ENCODE measurements around the gene INTS13.
A peak's percentile ranks its signal among the peaks of the same experiment; 100 is the strongest.
"Not testable (repeated sequence)": the region's sequence is repeated elsewhere in the genome, so short reads cannot be mapped to it uniquely, and the experiment has no call there.

The INTS13 gene

GRCh38 chr12:26869104-26869494 is 68.7 kb downstream of the INTS13 start:
- no peak for DNase-seq (ENCODE audit: extremely low read depth, low read depth)
- TF ChIP-seq, protein P1, sequence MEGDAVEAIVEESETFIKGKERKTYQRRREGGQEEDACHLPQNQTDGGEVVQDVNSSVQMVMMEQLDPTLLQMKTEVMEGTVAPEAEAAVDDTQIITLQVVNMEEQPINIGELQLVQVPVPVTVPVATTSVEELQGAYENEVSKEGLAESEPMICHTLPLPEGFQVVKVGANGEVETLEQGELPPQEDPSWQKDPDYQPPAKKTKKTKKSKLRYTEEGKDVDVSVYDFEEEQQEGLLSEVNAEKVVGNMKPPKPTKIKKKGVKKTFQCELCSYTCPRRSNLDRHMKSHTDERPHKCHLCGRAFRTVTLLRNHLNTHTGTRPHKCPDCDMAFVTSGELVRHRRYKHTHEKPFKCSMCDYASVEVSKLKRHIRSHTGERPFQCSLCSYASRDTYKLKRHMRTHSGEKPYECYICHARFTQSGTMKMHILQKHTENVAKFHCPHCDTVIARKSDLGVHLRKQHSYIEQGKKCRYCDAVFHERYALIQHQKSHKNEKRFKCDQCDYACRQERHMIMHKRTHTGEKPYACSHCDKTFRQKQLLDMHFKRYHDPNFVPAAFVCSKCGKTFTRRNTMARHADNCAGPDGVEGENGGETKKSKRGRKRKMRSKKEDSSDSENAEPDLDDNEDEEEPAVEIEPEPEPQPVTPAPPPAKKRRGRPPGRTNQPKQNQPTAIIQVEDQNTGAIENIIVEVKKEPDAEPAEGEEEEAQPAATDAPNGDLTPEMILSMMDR (IDR thresholded peaks at IDR 0.05; ENCODE audit: low read depth, low read length): no peak

DNA sequence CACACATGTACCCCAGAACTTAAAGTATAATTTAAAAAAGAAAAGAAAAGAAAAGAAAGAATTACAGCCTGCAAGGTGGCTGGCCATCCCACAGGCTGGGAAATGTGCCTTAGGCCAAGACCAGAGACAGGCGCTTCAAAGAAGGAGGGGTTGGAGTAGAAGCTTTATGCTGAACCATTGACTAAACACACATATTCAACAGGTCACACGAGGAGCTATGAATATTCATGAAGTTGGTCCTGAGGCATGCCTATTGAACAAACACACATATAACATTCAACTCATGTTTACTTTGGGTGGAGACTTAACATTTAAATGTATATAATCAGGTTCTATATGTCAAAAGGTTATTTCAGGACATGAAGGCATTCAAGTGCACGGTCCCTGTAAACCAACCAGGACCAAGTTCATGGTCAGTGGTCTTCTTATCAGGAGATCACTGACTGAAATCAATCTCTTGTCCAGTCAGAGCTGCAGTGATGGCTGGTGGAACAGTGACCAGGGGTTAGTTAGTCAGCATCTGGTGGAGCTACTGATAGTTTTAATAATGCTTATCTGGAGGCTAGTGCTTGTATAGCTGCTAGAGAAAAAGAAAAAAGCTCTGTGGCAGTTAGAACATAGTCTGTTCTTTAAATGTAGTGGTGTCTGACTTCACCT is 69.2 kb downstream of the INTS13 start:
- DNase-seq (ENCODE audit: extremely low read depth, low read depth): no peak
- TF ChIP-seq, protein P1 (IDR thresholded peaks at IDR 0.05; ENCODE audit: low read depth, low read length): no peak

GRCh38 chr12:26867080-26867479 is 70.7 kb downstream of the INTS13 start:
- DNase-seq (ENCODE audit: extremely low read depth, low read depth): no peak
- TF ChIP-seq, protein P1 (IDR thresholded peaks at IDR 0.05; ENCODE audit: low read depth, low read length): no peak

DNA sequence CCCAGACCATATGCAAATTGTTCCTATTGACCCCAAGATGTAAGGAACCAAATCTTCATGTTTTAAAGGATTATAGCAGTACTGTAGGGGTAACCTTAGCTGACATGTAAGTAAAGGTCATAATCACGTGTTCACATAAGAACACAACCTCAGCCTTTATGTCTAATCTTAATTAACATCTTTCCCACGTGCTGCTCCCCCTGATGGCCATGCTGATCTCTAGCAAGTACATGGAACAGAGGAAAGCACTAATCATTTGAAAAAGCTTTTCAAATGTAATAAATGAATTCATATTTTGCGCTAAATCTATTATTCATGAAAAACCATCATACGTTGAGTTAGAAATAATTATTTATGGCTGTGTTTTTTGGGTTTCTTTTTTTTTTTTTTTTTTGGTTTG is 74.3 kb downstream of the INTS13 start:
- no peak for DNase-seq (ENCODE audit: extremely low read depth, low read depth)
- TF ChIP-seq, protein P1 (IDR thresholded peaks at IDR 0.05; ENCODE audit: low read depth, low read length): peak; percentile 35

DNA sequence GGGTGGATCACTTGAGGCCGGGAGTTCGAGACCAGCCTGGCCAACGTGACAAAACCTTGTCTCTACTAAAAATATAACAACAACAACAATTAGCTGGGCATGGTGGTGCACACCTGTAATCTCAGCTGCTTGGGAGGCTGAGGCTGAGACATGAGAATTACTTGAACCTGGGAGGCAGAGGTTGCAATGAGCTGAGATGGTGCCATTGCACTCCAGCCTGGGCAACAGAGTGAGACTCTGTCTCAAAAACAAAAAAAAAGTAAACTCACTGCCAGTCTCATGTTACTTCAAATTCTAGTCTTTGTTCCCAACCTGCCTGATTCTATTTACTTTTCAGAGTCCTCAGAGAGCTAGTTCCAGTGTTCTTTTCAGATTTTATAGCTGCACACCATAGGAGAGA is 75.0 kb downstream of the INTS13 start:
- DNase-seq (ENCODE audit: extremely low read depth, low read depth): not testable (repeated sequence)

GRCh38 chr12:26861690-26862089 is 76.1 kb downstream of the INTS13 start:
- no peak for DNase-seq (ENCODE audit: extremely low read depth, low read depth)
- TF ChIP-seq, protein P1 (IDR thresholded peaks at IDR 0.05; ENCODE audit: low read depth, low read length): no peak

- DNase-seq (ENCODE audit: extremely low read depth, low read depth): no peak
Measured at GRCh38 chr12:26857465-26858176, 80.2 kb downstream of the INTS13 start.

More at GRCh38 chr12:26857465-26858176, 80.2 kb downstream of the INTS13 start:
- TF ChIP-seq, protein P1 (IDR thresholded peaks at IDR 0.05; ENCODE audit: low read depth, low read length): no peak
